ENCODE results near the gene CAMK1D. TPM values are rescaled to one million over a fixed set of nuclear protein-coding genes. Genes with fewer than 3 reads are reported as not detected.

Gene CAMK1D
- total RNA-seq, 2 experiments from 2014 or later, result 28.8 to 35.3 TPM

DNA sequence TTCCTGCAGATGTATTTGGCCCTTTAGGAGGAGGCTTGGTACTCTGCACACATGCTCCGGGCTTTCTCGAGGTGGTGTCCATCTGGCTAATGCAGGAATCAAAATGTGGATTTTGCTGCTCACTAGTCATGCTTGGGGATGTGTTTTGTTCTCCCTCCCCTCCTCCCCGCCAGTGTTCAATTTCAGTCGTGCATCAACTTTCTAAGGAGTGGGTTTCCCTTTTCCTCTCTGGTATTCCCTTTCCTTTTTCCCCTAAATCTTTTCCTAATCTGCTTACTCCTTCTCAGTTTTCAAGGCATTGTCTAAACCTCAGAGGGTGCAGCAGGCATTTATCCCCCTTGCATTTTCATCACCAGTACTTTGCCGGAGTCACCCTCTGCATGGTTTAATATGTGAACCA lies 450.4 kb downstream of the CAMK1D start:
- ChIA-PET POLR2A (no interaction called here), CTCF (no interaction called here)
- no peak for DNase-seq
- intact Hi-C loops (cut with DNase I, micrococcal nuclease), result no loop called here
- Histone ChIP-seq H3K27ac (ENCODE audit: low read depth in 1 of 2, low read length in 2 of 2) (no peak overlapping the region), H3K9me3 (ENCODE audit: control insufficient read depth in 1 of 2, insufficient read depth in 1 of 2, low read length in 2 of 2) (no peaks in the 10 kb centered on the region), H3K4me1 (ENCODE audit: insufficient read depth, low read length) (no peaks in the 10 kb centered on the region), H3K36me3 (ENCODE audit: insufficient read depth, low read length) (peaks cover 8% of the 10 kb centered on the region), H3K4me3 (ENCODE audit: low read length) (no peak overlapping the region), H3K27me3 (ENCODE audit: control insufficient read depth in 1 of 2, insufficient read depth in 2 of 2, low read length in 2 of 2) (no peaks in the 10 kb centered on the region)
- TF ChIP-seq, protein P1, sequence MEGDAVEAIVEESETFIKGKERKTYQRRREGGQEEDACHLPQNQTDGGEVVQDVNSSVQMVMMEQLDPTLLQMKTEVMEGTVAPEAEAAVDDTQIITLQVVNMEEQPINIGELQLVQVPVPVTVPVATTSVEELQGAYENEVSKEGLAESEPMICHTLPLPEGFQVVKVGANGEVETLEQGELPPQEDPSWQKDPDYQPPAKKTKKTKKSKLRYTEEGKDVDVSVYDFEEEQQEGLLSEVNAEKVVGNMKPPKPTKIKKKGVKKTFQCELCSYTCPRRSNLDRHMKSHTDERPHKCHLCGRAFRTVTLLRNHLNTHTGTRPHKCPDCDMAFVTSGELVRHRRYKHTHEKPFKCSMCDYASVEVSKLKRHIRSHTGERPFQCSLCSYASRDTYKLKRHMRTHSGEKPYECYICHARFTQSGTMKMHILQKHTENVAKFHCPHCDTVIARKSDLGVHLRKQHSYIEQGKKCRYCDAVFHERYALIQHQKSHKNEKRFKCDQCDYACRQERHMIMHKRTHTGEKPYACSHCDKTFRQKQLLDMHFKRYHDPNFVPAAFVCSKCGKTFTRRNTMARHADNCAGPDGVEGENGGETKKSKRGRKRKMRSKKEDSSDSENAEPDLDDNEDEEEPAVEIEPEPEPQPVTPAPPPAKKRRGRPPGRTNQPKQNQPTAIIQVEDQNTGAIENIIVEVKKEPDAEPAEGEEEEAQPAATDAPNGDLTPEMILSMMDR (IDR thresholded peaks at IDR 0.05), result no peak
- Mint-ChIP-seq H3K27ac (no peak overlapping the region), H3K27me3 (no peaks in the 10 kb centered on the region), H3K4me1 (ENCODE audit: low read depth) (no peaks in the 10 kb centered on the region), H3K4me3 (no peak overlapping the region), H3K36me3 (ENCODE audit: low read depth) (peaks cover 58% of the 10 kb centered on the region), H3K9me3 (no peaks in the 10 kb centered on the region)
- ATAC-seq (ENCODE audit: poor library complexity), result no peak

DNA sequence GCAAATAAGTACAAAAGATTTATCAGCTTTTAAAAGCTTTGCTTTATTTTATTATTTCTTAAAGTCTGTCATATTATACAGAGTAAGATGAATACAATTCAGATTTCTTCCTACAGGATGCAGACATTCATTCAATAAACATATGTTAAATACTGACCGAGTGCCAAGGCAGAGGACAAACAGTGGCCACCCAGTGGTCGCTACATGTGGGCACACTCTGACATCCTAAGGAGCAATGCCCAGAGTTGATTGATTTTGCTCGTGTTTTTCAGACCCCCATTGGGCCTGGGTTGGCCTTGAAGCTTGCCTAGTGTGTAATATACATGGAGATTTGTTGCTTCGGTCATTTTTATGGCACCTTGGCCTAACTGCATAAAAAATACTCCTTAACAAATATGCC lies 451.0 kb downstream of the CAMK1D start:
- CTCF ChIA-PET, result interaction anchor here (1.2 kb wide), 1 partner anchor 18 kb away, joined by 3 read pairs; no protein-coding TSS in a partner anchor

DNA sequence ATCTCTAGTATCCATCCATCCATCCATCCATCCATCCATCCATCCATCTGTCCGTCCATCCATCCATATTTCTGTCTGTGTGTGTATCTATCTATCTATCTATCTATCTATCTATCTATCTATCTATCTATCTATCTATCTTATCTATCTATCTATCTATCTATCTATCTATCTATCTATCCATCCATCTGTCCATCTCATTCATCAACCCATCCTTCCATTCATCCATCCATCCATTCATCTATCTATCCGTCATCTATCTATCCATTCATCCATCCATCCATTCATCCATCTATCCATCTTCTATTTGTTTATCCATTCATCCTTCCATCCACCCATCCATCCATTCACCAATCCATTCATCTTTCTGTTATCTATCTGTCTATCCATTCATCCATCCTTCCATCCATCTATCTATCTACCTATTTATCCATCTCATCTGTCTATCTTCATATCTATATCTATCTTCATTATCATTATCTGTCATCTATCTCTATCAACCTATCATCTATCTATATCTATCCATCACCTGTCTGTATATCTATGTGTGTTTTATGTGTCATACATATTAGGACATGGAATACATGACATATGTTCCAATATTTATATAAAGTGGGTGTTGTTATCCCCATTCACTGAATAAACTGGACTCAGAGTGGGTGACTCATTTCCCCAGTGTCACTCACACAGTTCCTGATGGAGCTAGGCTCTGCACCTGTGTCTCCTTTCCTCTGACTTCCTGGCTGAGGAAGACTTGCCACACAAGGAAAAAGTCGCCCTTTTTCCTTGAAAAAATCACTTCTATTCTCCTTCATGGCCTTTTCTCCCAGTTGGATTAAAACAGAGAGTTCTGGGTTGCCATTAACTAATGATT lies 452.1 kb downstream of the CAMK1D start:
- H3K36me3 Mint-ChIP-seq (ENCODE audit: low read depth), result peaks cover 44% of the 10 kb centered on the region
- no peak overlapping the region for H3K4me3 Mint-ChIP-seq
- no peak overlapping the region for H3K27ac Mint-ChIP-seq
- ChIA-PET CTCF (interaction anchor here (1.2 kb wide), 1 partner anchor 19 kb away, joined by 3 read pairs; no protein-coding TSS in a partner anchor), POLR2A (no interaction called here)
- H3K4me1 ChIP-seq (ENCODE audit: insufficient read depth, low read length), result no peaks in the 10 kb centered on the region
- DNase-seq (no peak), ATAC-seq (ENCODE audit: poor library complexity) (no peak)
- intact Hi-C loops (cut with DNase I, micrococcal nuclease), result no loop called here
- H3K36me3 ChIP-seq (ENCODE audit: insufficient read depth, low read length), result peaks cover 3% of the 10 kb centered on the region
- H3K9me3 ChIP-seq (ENCODE audit: control insufficient read depth in 1 of 2, insufficient read depth in 1 of 2, low read length in 2 of 2), result no peaks in the 10 kb centered on the region
- no peaks in the 10 kb centered on the region for H3K27me3 ChIP-seq (ENCODE audit: control insufficient read depth in 1 of 2, insufficient read depth in 2 of 2, low read length in 2 of 2)
- no peaks in the 10 kb centered on the region for H3K27me3 Mint-ChIP-seq
- no peaks in the 10 kb centered on the region for H3K4me1 Mint-ChIP-seq (ENCODE audit: low read depth)
- TF ChIP-seq, protein P1 (IDR thresholded peaks at IDR 0.05), result no peak
- no peak overlapping the region for H3K4me3 ChIP-seq (ENCODE audit: low read length)
- no peak overlapping the region for H3K27ac ChIP-seq (ENCODE audit: low read depth in 1 of 2, low read length in 2 of 2)
- no peaks in the 10 kb centered on the region for H3K9me3 Mint-ChIP-seq

More for the DNA sequence above, 451.0 kb downstream of the CAMK1D start:
- Histone ChIP-seq H3K4me1 (ENCODE audit: insufficient read depth, low read length) (no peaks in the 10 kb centered on the region), H3K4me3 (ENCODE audit: low read length) (no peak overlapping the region), H3K36me3 (ENCODE audit: insufficient read depth, low read length) (peaks cover 2% of the 10 kb centered on the region), H3K27ac (ENCODE audit: low read depth in 1 of 2, low read length in 2 of 2) (no peak overlapping the region), H3K9me3 (ENCODE audit: control insufficient read depth in 1 of 2, insufficient read depth in 1 of 2, low read length in 2 of 2) (no peaks in the 10 kb centered on the region), H3K27me3 (ENCODE audit: control insufficient read depth in 1 of 2, insufficient read depth in 2 of 2, low read length in 2 of 2) (no peaks in the 10 kb centered on the region)
- no peaks in the 10 kb centered on the region for H3K27me3 Mint-ChIP-seq
- no peak for DNase-seq
- H3K4me1 Mint-ChIP-seq (ENCODE audit: low read depth), result no peaks in the 10 kb centered on the region
- no peak for ATAC-seq (ENCODE audit: poor library complexity)
- no peaks in the 10 kb centered on the region for H3K9me3 Mint-ChIP-seq
- peaks cover 52% of the 10 kb centered on the region for H3K36me3 Mint-ChIP-seq (ENCODE audit: low read depth)
- POLR2A ChIA-PET, result no interaction called here
- TF ChIP-seq, protein P1 (IDR thresholded peaks at IDR 0.05), result no peak
- no peak overlapping the region for H3K27ac Mint-ChIP-seq
- H3K4me3 Mint-ChIP-seq, result no peak overlapping the region
- intact Hi-C loops (cut with DNase I, micrococcal nuclease), result no loop called here

Data from CD4-positive, alpha-beta T cell (primary cell).